Measurements from ENCODE around the gene CACNA1S. TPM values are rescaled to one million over a fixed set of nuclear protein-coding genes. Genes with fewer than 3 reads are reported as not detected.

CACNA1S gene
- total RNA-seq, 1 experiment from 2014 or later = not detected

- H2BK15ac ChIP-seq (ENCODE audit: low read depth, low read length) = no peak overlapping the region
- H3K23me2 ChIP-seq (ENCODE audit: insufficient read length, low read depth, low read length, poor library complexity, severe bottlenecking) = peaks cover 14% of the 10 kb centered on the region
- H4K5ac ChIP-seq (ENCODE audit: insufficient read length, low read depth, low read length) = no peak overlapping the region
- H3K79me2 ChIP-seq (ENCODE audit: insufficient read depth, low read length) = no peaks in the 10 kb centered on the region
- H4K91ac ChIP-seq (ENCODE audit: insufficient read length, low read depth, low read length) = no peak overlapping the region
- H2AFZ ChIP-seq (ENCODE audit: low read length) = no peak overlapping the region
- H3K4me1 Mint-ChIP-seq = peaks cover 55 to 57% of the 10 kb centered on the region in 2 experiments
- H2BK20ac ChIP-seq (ENCODE audit: low read depth, low read length, poor library complexity, severe bottlenecking) = no peak overlapping the region
- no peak overlapping the region; a peak in 1 of 7 replicates for H3K27ac Mint-ChIP-seq
- DNase-seq = no peak
- peaks cover 16% of the 10 kb centered on the region for H3K4me1 ChIP-seq (ENCODE audit: insufficient read depth, low read length)
- no peak overlapping the region for H3K18ac ChIP-seq (ENCODE audit: insufficient read length, low read depth, low read length)
- no peak overlapping the region for H2BK5ac ChIP-seq (ENCODE audit: insufficient read length, low read length)
- peak overlapping the region; percentile 51 to 83; a peak in 4 of 5 replicates for H3K4me3 Mint-ChIP-seq
- WGBS (ENCODE audit: extremely low coverage, insufficient read length, low lambda C conversion rate) = no CpG with 5 or more reads among the region's 2 CpGs
- H3K56ac ChIP-seq (ENCODE audit: insufficient read length, low read depth, low read length) = no peak overlapping the region
- H3K14ac ChIP-seq (ENCODE audit: insufficient read depth, low read length) = no peak overlapping the region
- no peaks in the 10 kb centered on the region for H3K9me3 Mint-ChIP-seq
- H3K27me3 ChIP-seq (ENCODE audit: insufficient read depth, low read length) = no peaks in the 10 kb centered on the region
- H2BK120ac ChIP-seq (ENCODE audit: low read depth, low read length, poor library complexity, severe bottlenecking) = no peak overlapping the region
- no peaks in the 10 kb centered on the region for H3K79me1 ChIP-seq (ENCODE audit: insufficient read depth, low read depth, low read length, poor library complexity, severe bottlenecking)
- H2BK12ac ChIP-seq (ENCODE audit: insufficient read length, low read depth, low read length) = no peak overlapping the region
- peaks cover 12% of the 10 kb centered on the region for H3K27me3 Mint-ChIP-seq (ENCODE audit: low read depth)
- no peak overlapping the region for H3T11ph ChIP-seq (ENCODE audit: low read length)
- peak overlapping the region; percentile 57 for H3K4me2 ChIP-seq (ENCODE audit: insufficient read depth, insufficient read length, low read length)
- TF ChIP-seq CTCF (conservative IDR thresholded peaks at IDR 0.05) = no peak
- H4K8ac ChIP-seq (replicated peaks; ENCODE audit: insufficient read length, low read depth, low read length) = no peak overlapping the region
- no peak overlapping the region for H3K23ac ChIP-seq (ENCODE audit: insufficient read length, low read depth, low read length)
- no peaks in the 10 kb centered on the region for H3K9me3 ChIP-seq (ENCODE audit: control insufficient read depth, low read depth, low read length)
- H2AK5ac ChIP-seq (ENCODE audit: insufficient read length, low read length) = no peak overlapping the region
- H3K36me3 Mint-ChIP-seq (ENCODE audit: insufficient read depth in 1 of 3, low read depth in 3 of 3) = peaks cover 0 to 11% (median 0%) of the 10 kb centered on the region in 3 experiments; a peak in 2 of 7 replicates
- no peak overlapping the region for H3K4ac ChIP-seq (ENCODE audit: low read depth, low read length)
- H3K9ac ChIP-seq (ENCODE audit: extremely low read depth, insufficient read length, low read length) = no peak overlapping the region
- H3K27ac ChIP-seq (ENCODE audit: insufficient read length, low read depth, low read length) = no peak overlapping the region
- H4K20me1 ChIP-seq (ENCODE audit: control insufficient read depth, insufficient read depth, insufficient read length) = no peaks in the 10 kb centered on the region
Observed at GRCh38 chr1:201024625-201024998, 87.6 kb downstream of the CACNA1S start.

Measured in H9 (cell line).